Cortex of kidney (tissue), 1 donor: ENCODE results near the gene OR8S1.

Experiments used
- DNase-seq: peaks from one replicate; lab custom pipeline; 2025; lab: John Stamatoyannopoulos, UW

Gene OR8S1

GRCh38 chr12:48556631-48557030, 31.2 kb downstream of the OR8S1 start:
- no peak for DNase-seq

GRCh38 chr12:48557919-48558318, 32.5 kb downstream of the OR8S1 start:
- no peak for DNase-seq

- no peak for DNase-seq
Measured at GRCh38 chr12:48567731-48568130, 42.3 kb downstream of the OR8S1 start.

GRCh38 chr12:48569946-48570345, 44.5 kb downstream of the OR8S1 start, which contains the start of gene LALBA:
TSS of gene LALBA (minus strand) at chr12:48570046. CDS start at chr12:48570020, 26 bp downstream.
- DNase-seq: no peak

DNA sequence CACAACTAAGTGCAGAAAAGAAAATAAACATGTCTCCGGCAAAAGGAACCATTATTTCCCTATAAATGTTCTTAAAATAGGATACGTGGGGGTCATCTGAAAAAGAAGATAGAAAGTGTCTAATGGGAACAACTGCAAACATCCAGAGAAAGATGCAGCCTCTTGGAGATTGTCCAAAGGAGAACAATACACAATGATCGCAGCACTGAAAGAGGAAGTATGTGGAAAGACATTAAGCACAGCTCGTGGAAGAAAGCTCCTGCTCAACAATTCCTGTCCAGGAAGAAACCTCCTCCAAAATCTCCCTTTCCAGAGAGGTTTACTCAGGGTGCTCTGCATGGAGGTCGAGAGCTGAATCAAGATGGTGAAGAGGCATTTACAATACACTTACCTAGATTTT, 46.9 kb downstream of the OR8S1 start:
- DNase-seq: no peak
